ENCODE results near the gene LNX2.

The LNX2 gene

GRCh38 chr13:27497563-27498230 lies 122.6 kb downstream of the LNX2 start:
- no peak for DNase-seq

GRCh38 chr13:27496536-27497273 lies 123.6 kb downstream of the LNX2 start:
- DNase-seq = no peak

- no peak for DNase-seq
Measured at GRCh38 chr13:27496006-27496405, 124.3 kb downstream of the LNX2 start.

All from EL (cell line).